GM23338 (cell line): Measurements from ENCODE around the gene GRK5.

Experiments
- CREB1 ChIP-seq: fragments of 250-450 bp; sonication (Bioruptor Pico); IDR thresholded peaks from 2 replicates; pipeline ENCODE4 v1.5.0; 2020; ENCODE audit warnings: low read depth, mild to moderate bottlenecking, moderate library complexity
- CTCF ChIP-seq, 2 experiments: fragments of 200-600 bp in 1 of 2; sonication (generic) in 1 of 2; conservative IDR thresholded peaks; 2 replicates each; pipeline versions ENCODE4 v1.5.1 to v1.6.1; 2016 to 2017; ENCODE audit warnings: antibody characterized with exemption in 2 of 2, low read depth in 2 of 2, mild to moderate bottlenecking in 2 of 2, moderate library complexity in 1 of 2
- ETS1 ChIP-seq: IDR thresholded peaks from 2 replicates; pipeline ENCODE4 v1.6.1; 2016; ENCODE audit warnings: antibody characterized with exemption
- EZH2 ChIP-seq: fragments of 200-600 bp; sonication (generic); IDR thresholded peaks from one replicate; pipeline ENCODE4 v1.8.0; 2017; ENCODE audit warnings: antibody characterized with exemption, mild to moderate bottlenecking, low read depth; ENCODE audit not compliant: unreplicated experiment
- EZH2phosphoT487 ChIP-seq: fragments of 200-600 bp; sonication (generic); IDR thresholded peaks from one replicate; pipeline ENCODE4 v1.8.1; 2018; ENCODE audit warnings: antibody characterized with exemption; ENCODE audit not compliant: unreplicated experiment
- JUNB ChIP-seq: IDR thresholded peaks from one replicate; pipeline ENCODE4 v1.6.1; 2016; ENCODE audit warnings: antibody characterized with exemption; ENCODE audit not compliant: unreplicated experiment
- POLR2AphosphoS5 ChIP-seq: IDR thresholded peaks from 2 replicates; pipeline ENCODE4 v1.6.1; 2016; ENCODE audit warnings: antibody characterized with exemption, low read depth
- REST ChIP-seq: IDR thresholded peaks from one replicate; pipeline ENCODE4 v1.6.1; 2018; ENCODE audit warnings: antibody characterized with exemption; ENCODE audit not compliant: unreplicated experiment

GRCh38 chr10:119480667-119481066, 273.3 kb downstream of the GRK5 start:
- TF ChIP-seq CTCF (conservative IDR thresholded peaks at IDR 0.05; ENCODE audit: low read depth in 2 of 2) (no peak), EZH2 (no peak), REST (no peak), EZH2phosphoT487 (no peak), POLR2AphosphoS5 (no peak), JUNB (no peak), CREB1 (no peak), ETS1 (no peak)
